Amniotic stem cell (primary cell): ENCODE measurements around the gene DPYSL5.

ENCODE experiments used
- DNase-seq: peaks from one replicate; lab custom pipeline; 2025; lab: John Stamatoyannopoulos, UW

Gene DPYSL5

GRCh38 chr2:26993768-26994167 lies 145.8 kb downstream of the DPYSL5 start:
- no peak for DNase-seq

DNA sequence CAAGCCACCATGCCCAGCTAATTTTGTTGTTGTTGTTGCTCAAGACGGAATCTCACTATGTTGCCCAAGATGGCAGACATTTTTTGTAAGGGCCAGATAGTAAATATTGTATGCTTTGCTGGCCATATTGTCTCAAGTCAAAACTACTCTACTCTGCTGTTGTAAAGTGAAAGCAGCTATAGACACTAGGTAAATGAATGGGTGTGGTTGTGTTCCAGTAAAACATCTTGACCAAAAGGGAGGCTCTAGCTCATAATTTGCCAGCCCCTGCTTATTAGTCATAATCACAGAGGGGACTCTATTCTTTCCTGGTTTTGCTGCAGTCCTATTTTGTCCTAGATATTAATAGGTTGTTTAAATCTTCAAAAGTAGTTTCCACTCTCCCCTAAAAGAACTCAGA lies 147.1 kb downstream of the DPYSL5 start:
- DNase-seq, result no peak

DNA sequence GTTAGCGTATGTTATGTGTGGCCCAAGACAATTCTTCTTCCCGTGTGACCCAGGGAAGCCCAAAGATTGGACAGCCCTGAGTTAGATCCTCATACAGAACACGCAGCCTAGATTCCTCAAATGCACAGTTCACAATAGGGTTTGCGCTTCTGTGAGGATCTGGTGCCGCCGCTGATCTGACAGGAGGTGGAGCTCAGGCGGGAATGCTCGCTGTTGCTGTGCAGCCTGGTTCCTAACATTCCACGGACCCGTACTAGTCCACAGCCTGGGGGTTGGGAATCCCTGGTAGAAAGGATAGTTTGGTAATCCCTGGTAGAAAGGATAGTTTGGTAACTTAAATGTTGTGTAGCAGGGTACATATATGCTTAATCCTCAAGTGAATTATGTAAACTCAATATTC lies 149.5 kb downstream of the DPYSL5 start:
- no peak for DNase-seq

GRCh38 chr2:26998323-26998722 lies 150.4 kb downstream of the DPYSL5 start:
- no peak for DNase-seq
